ENCODE measurements around the gene CASP10. TPM values are rescaled to one million over a fixed set of nuclear protein-coding genes. Genes with fewer than 3 reads are reported as not detected.

CASP10 gene
- total and polyA plus RNA-seq, 9 of the 15 experiments (the other 6 are each of a cell fraction or from before 2014, with no cell fraction given): 7.1 to 20.4 (median 10.8) TPM

- H3K27me3 ChIP-seq (ENCODE audit: control insufficient read depth in 2 of 2, insufficient read depth in 2 of 2, low read length in 2 of 2): no peaks in the 10 kb centered on the region
- no peaks in the 10 kb centered on the region for H4K20me1 ChIP-seq (replicated peaks; ENCODE audit: control insufficient read depth, insufficient read depth, low read length)
- BruUV-seq (replicated peaks): no TSS peak
- H3K4me1 ChIP-seq (replicated peaks in 1 of 2; ENCODE audit: control insufficient read depth in 2 of 2, insufficient read depth in 2 of 2, low read length in 2 of 2): no peaks in the 10 kb centered on the region; a peak in 1 of 5 replicates
- intact Hi-C loops (cut with micrococcal nuclease): no loop called here
- no peak overlapping the region for H2AFZ ChIP-seq (ENCODE audit: low read depth, low read length)
- H3K9ac ChIP-seq (ENCODE audit: insufficient read depth in 1 of 2, low read depth in 2 of 2, low read length in 2 of 2): no peak overlapping the region
- POLR2A ChIA-PET: no interaction called here
- 83% methylated on average over 5 of the region's 34 CpGs for WGBS (ENCODE audit: insufficient coverage, low coverage, missing lambda C conversion rate)
- no peak overlapping the region for H3K4me2 ChIP-seq (ENCODE audit: insufficient read depth, low read length)
- ATAC-seq (no peak), FAIRE-seq (no peak), DNase-seq (ENCODE audit: extremely low read depth in 1 of 4, low spot score in 3 of 4) (no peak)
- TF ChIP-seq, protein P1, sequence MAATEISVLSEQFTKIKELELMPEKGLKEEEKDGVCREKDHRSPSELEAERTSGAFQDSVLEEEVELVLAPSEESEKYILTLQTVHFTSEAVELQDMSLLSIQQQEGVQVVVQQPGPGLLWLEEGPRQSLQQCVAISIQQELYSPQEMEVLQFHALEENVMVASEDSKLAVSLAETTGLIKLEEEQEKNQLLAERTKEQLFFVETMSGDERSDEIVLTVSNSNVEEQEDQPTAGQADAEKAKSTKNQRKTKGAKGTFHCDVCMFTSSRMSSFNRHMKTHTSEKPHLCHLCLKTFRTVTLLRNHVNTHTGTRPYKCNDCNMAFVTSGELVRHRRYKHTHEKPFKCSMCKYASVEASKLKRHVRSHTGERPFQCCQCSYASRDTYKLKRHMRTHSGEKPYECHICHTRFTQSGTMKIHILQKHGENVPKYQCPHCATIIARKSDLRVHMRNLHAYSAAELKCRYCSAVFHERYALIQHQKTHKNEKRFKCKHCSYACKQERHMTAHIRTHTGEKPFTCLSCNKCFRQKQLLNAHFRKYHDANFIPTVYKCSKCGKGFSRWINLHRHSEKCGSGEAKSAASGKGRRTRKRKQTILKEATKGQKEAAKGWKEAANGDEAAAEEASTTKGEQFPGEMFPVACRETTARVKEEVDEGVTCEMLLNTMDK (IDR thresholded peaks at IDR 0.05; ENCODE audit: borderline replicate concordance, insufficient read depth, low read depth, low read length, poor library complexity, severe bottlenecking): no peak
- TF ChIP-seq, protein P2, sequence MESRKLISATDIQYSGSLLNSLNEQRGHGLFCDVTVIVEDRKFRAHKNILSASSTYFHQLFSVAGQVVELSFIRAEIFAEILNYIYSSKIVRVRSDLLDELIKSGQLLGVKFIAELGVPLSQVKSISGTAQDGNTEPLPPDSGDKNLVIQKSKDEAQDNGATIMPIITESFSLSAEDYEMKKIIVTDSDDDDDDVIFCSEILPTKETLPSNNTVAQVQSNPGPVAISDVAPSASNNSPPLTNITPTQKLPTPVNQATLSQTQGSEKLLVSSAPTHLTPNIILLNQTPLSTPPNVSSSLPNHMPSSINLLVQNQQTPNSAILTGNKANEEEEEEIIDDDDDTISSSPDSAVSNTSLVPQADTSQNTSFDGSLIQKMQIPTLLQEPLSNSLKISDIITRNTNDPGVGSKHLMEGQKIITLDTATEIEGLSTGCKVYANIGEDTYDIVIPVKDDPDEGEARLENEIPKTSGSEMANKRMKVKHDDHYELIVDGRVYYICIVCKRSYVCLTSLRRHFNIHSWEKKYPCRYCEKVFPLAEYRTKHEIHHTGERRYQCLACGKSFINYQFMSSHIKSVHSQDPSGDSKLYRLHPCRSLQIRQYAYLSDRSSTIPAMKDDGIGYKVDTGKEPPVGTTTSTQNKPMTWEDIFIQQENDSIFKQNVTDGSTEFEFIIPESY (CRISPR knock-in tag; IDR thresholded peaks at IDR 0.05): 0 out of 2 replicates have a peak, but pooled peaks have one; percentile 14
- TF ChIP-seq NR2F6 (CRISPR knock-in tag; IDR thresholded peaks at IDR 0.05) (no peak), MYNN (IDR thresholded peaks at IDR 0.05) (no peak), MYNN (CRISPR knock-in tag; IDR thresholded peaks at IDR 0.05) (no peak), POLR2G (IDR thresholded peaks at IDR 0.05; ENCODE audit: low read depth, low read length) (peak; percentile 45)
- in situ Hi-C loops (cut with MboI): no loop called here
- H3K36me3 ChIP-seq (ENCODE audit: control insufficient read depth, insufficient read depth, low read length): peaks cover 76% of the 10 kb centered on the region
- peaks cover 10% of the 10 kb centered on the region; the same call in 2 of the 3 replicates for H3K79me2 ChIP-seq (ENCODE audit: control insufficient read depth, insufficient read depth, low read length)
- CTCF ChIA-PET (ENCODE audit: low intra/inter-chr PET ratio): no interaction called here
- no peak overlapping the region for H3K27ac ChIP-seq (ENCODE audit: extremely low read depth, low read depth, low read length)
- no peak overlapping the region for H3K4me3 ChIP-seq
- H3K9me1 ChIP-seq (ENCODE audit: control insufficient read depth, insufficient read depth, low read length): no peaks in the 10 kb centered on the region
- no peaks in the 10 kb centered on the region for H3K9me3 ChIP-seq (replicated peaks; ENCODE audit: control insufficient read depth, insufficient read depth, low read depth, low read length)
These were observed 42.9 kb upstream of the CASP10 start for GRCh38 chr2:201139836-201140604.

All from K562 (cell line).